Measurements from ENCODE around the gene RASA3. TPM values are rescaled to one million over a fixed set of nuclear protein-coding genes. Genes with fewer than 3 reads are reported as not detected.

RASA3 gene
- polyA plus RNA-seq, 1 experiment, result 31.4 TPM

DNA sequence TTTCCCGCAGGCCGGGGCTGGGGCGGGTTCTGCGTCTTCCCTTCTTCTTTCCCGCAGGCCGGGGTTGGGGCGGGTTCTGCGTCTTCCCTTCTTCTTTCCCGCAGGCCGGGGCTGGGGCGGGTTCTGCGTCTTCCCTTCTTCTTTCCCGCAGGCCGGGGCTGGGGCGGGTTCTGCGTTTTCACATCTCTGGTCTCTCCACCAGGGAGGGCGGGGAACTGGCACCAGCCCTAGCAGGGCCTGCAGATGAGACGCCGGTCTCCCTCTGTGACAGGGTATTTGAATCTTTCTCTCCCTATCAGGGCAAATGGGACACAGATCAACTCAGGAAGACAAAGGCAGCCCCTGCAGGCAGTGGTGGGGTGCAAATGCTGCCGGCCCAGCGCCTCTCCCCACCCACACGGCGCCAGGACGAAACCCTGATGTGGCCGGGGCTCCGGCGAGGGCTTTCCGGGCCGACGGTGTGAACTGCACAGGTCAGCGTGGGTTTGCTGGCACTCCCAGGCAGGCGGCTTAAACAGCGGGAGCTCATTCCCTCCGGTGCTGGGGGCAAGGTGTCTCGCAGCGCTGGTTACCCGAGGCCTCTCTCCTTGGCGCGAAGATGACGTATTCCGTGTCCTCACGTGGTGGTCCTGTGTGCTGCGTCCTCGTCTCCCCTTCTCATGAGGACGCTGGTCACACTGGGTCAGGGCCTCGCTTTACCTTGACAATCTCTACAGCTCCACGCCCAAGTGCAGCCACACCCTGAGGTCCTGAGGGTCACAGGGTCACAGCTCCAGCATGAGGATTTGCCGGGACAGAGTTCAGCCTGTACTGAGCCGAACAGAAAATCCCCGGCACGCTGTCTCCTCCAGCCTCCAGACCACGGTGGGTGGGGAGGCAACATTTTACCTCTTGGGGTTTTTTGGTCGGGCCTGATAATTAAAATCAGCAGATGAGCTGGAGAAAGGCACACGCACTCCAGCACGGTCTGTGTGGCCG, 157.8 kb downstream of the RASA3 start:
- Histone ChIP-seq H3K4me3 (ENCODE audit: low read depth, low read length) (no peak overlapping the region), H3K36me3 (ENCODE audit: control insufficient read depth, insufficient read depth, low read length) (peaks cover 34% of the 10 kb centered on the region), H3K27me3 (ENCODE audit: control insufficient read depth, insufficient read depth, low read length) (no peaks in the 10 kb centered on the region)
- ChIA-PET POLR2A (no interaction called here), CTCF (no interaction called here)
- TF ChIP-seq, protein P1, sequence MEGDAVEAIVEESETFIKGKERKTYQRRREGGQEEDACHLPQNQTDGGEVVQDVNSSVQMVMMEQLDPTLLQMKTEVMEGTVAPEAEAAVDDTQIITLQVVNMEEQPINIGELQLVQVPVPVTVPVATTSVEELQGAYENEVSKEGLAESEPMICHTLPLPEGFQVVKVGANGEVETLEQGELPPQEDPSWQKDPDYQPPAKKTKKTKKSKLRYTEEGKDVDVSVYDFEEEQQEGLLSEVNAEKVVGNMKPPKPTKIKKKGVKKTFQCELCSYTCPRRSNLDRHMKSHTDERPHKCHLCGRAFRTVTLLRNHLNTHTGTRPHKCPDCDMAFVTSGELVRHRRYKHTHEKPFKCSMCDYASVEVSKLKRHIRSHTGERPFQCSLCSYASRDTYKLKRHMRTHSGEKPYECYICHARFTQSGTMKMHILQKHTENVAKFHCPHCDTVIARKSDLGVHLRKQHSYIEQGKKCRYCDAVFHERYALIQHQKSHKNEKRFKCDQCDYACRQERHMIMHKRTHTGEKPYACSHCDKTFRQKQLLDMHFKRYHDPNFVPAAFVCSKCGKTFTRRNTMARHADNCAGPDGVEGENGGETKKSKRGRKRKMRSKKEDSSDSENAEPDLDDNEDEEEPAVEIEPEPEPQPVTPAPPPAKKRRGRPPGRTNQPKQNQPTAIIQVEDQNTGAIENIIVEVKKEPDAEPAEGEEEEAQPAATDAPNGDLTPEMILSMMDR (IDR thresholded peaks at IDR 0.05; ENCODE audit: insufficient read depth, low read depth, low read length), result no peak
- DNase-seq (ENCODE audit: low read depth), result no peak

DNA sequence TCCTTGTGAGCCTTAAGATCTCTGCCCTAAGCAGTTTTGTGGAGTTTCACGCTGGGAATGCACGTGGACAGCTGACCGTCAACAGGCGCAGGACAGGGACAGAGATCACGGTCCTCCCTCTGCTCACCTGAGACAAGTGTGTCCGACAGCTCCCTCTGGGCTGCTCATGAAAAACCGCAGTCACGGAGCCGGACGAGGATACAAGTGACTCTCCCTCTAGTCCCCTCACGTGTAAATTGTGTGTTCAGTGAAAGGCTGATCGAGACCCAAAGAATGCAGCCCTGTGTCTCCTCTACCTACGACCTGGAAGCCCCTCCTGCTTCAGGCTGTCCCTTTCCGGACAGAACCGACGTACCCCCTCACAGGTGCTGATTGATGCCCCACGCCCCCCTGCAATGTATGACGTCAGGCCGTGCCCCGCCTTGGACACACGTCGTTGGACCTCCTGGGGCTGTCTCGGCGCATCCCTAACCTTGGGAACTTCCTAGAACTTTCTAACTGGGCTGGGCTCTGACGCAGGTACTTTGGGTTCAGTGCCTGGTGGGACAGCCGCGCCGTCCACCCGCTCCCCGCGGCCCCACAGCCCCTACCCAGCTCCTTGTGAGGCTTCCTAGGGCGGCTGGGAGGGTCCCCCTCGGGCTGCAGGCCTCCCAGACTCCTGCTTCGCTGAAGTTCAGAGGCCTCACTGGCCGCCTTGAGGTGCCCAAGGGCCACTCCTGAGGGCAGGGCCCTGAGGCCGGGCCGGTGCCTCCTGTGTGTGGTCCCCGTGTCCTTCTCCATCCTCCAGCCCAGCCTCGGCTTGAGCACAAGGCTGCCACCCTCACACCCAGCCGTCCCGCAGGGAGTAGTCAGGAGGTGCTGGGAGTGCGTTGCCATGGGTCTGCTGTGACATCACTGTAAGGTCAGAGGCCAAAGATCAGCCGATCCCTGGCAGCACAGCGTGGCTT, 158.9 kb downstream of the RASA3 start, which contains the start of gene C13orf46:
C13orf46 (minus strand) TSS at position 859 of the 947 bp plus-strand sequence; CDS start at position 780, 79 bp downstream.
- TF ChIP-seq, protein P1 (IDR thresholded peaks at IDR 0.05; ENCODE audit: insufficient read depth, low read depth, low read length), result no peak
- CTCF ChIA-PET, result interaction anchor here (0.9 kb wide), 1 partner anchor 20 kb away, joined by 3 read pairs; no protein-coding TSS in a partner anchor
- Histone ChIP-seq H3K27me3 (ENCODE audit: control insufficient read depth, insufficient read depth, low read length) (no peaks in the 10 kb centered on the region), H3K4me3 (ENCODE audit: low read depth, low read length) (no peak within 1 kb of the TSS), H3K36me3 (ENCODE audit: control insufficient read depth, insufficient read depth, low read length) (peaks cover 31% of the 10 kb centered on the region)
- POLR2A ChIA-PET, result no interaction called here
- DNase-seq (ENCODE audit: low read depth), result no peak

DNA sequence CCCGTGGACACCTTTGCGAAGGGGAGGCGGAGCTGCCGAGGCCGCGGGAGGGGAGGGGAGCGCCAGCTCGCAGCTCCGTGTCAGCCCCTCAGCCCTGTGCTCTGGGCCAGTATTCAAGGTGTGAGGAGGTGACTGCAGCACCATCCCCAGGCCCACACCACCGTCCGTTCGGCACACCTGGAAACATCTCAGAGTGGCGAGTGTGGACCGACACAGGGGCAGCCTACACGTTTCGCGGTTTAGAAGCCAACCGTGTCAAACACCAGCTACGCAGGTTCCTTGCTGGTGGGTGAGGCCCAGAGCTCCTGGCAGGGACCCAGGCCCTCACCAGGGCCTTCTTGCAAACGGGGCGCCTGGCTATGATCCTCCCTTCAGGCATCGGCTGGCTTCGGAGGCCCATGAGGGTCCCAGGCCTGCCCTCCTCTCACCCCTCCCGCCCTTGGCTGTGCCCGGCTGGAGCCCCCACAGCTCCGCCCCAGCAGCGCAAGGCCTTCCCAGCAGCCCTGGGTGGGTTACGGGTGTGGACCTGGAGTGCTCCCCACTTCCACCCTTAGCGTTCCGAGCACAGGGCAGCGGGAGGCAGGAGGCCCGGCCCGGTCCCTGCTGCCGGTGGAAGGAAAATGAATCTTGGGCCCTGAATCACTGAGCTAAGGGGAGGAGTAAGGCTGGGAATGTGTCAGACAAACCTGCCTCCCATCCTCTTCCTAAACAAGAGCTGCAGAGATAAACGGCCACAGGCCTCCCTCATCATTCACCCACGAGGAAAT, 159.8 kb downstream of the RASA3 start:
- TF ChIP-seq, protein P1 (IDR thresholded peaks at IDR 0.05; ENCODE audit: insufficient read depth, low read depth, low read length), result no peak
- ChIA-PET POLR2A (no interaction called here), CTCF (interaction anchor here (0.9 kb wide), 1 partner anchor 19 kb away, joined by 3 read pairs; no protein-coding TSS in a partner anchor)
- H3K4me3 ChIP-seq (ENCODE audit: low read depth, low read length), result no peak overlapping the region
- no peaks in the 10 kb centered on the region for H3K27me3 ChIP-seq (ENCODE audit: control insufficient read depth, insufficient read depth, low read length)
- H3K36me3 ChIP-seq (ENCODE audit: control insufficient read depth, insufficient read depth, low read length), result peaks cover 28% of the 10 kb centered on the region
- DNase-seq (ENCODE audit: low read depth), result no peak

DNA sequence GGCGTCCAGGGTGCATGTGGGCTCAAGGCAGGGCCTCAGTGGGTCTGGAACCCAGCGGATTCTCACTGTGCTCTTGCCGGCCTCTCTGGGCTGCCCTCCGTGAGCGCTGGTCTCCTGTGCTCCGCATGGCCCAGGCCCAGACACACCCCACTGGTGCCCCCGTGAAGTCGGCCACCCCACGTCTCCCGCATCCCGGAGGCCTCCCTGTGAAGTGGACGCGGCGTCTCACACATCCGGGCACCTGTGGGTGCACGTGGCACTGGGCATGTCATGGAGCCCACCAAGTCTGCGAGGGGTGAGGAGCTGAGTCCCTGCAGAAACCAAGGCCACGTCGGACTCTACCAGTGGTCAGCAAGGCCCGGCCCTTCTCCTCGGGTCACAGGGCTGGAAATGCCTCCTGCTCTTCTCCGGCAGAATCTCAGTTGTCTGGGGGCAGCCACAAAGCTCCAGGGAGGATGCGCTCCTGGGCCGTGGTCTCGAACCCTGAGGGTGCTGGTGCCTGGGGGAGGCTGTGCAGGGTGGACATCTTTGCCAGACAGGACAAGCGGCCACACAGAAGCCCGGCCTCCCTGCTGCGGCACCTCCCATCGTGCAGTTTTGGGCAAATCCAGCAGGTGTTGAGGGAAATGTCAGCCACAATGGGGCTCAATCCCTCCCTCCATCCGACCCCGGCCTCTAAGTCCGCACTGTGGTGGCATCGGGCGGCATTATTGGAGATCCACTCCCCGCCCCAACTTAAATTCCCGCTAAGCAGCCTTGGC, 160.8 kb downstream of the RASA3 start:
- POLR2A ChIA-PET, result no interaction called here
- TF ChIP-seq, protein P1 (IDR thresholded peaks at IDR 0.05; ENCODE audit: insufficient read depth, low read depth, low read length), result no peak
- CTCF ChIA-PET, result no interaction called here

More for the DNA sequence above, 160.8 kb downstream of the RASA3 start:
- H3K4me3 ChIP-seq (ENCODE audit: low read depth, low read length), result no peak overlapping the region
- DNase-seq (ENCODE audit: low read depth), result no peak
- peaks cover 28% of the 10 kb centered on the region for H3K36me3 ChIP-seq (ENCODE audit: control insufficient read depth, insufficient read depth, low read length)
- H3K27me3 ChIP-seq (ENCODE audit: control insufficient read depth, insufficient read depth, low read length), result no peaks in the 10 kb centered on the region

All from BJ (cell line).